NCI-H526 (cell line): Measurements from ENCODE around the gene IGSF9.

Source experiments
- DNase-seq, 2 experiments: peaks; one replicate each; lab custom pipeline; 2025; lab: John Stamatoyannopoulos, UW

Gene IGSF9

GRCh38 chr1:159932296-159933285 is 12.8 kb downstream of the IGSF9 start:
- DNase-seq: no peak

- no peak for DNase-seq
These were observed 13.6 kb downstream of the IGSF9 start for GRCh38 chr1:159931795-159932173.

- no peak for DNase-seq
These were observed 14.2 kb downstream of the IGSF9 start for GRCh38 chr1:159931101-159931794.

GRCh38 chr1:159930634-159931033 is 14.8 kb downstream of the IGSF9 start:
- DNase-seq: no peak

- DNase-seq: no peak
These were observed 15.2 kb downstream of the IGSF9 start for GRCh38 chr1:159930216-159930615.

GRCh38 chr1:159929155-159930051 is 16.0 kb downstream of the IGSF9 start:
- DNase-seq: no peak

GRCh38 chr1:159928491-159929050 is 16.8 kb downstream of the IGSF9 start:
- no peak for DNase-seq

- no peak for DNase-seq
These were observed 17.5 kb downstream of the IGSF9 start for GRCh38 chr1:159927849-159928431.

GRCh38 chr1:159927211-159927848 is 18.1 kb downstream of the IGSF9 start:
- DNase-seq: peak in 1 of 2 experiments; percentile 25

- DNase-seq: peak in 1 of 2 experiments; percentile 47
These were observed 19.7 kb downstream of the IGSF9 start for GRCh38 chr1:159925719-159926078.

- DNase-seq: peak; percentile 88 to 96
These were observed 20.4 kb downstream of the IGSF9 start, which contains the start of gene TAGLN2 for GRCh38 chr1:159924791-159925718. TAGLN2 (minus strand) TSS chr1:159925507; CDS start chr1:159920509, 4,998 bp downstream.

- peak; percentile 22 to 78 for DNase-seq
These were observed 21.2 kb downstream of the IGSF9 start for GRCh38 chr1:159924025-159924790.

- peak; percentile 66 to 78 for DNase-seq
These were observed 22.0 kb downstream of the IGSF9 start for GRCh38 chr1:159923203-159924024.

- DNase-seq: no peak
These were observed 22.8 kb downstream of the IGSF9 start for GRCh38 chr1:159922511-159923202.

GRCh38 chr1:159921700-159922504 is 23.5 kb downstream of the IGSF9 start:
- no peak for DNase-seq

- no peak for DNase-seq
These were observed 24.2 kb downstream of the IGSF9 start for GRCh38 chr1:159921251-159921650.
